GM10266 (cell line): ENCODE results near the gene YOD1.

Source experiments
- DNase-seq: peaks from one replicate; pipeline ENCODE4 v3.0.0; 2012; ENCODE audit errors: extremely low spot score
- CTCF ChIP-seq: IDR thresholded peaks from 2 replicates; pipeline ENCODE4 v1.5.1; 2012; ENCODE audit warnings: mild to moderate bottlenecking, low read depth; ENCODE audit not compliant: control insufficient read depth, insufficient read depth; ENCODE audit errors: missing control alignments

YOD1 gene

GRCh38 chr1:207020065-207020708 is 30.8 kb downstream of the YOD1 start:
- DNase-seq = no peak
- no peak for TF ChIP-seq CTCF

GRCh38 chr1:207019661-207020060 is 31.3 kb downstream of the YOD1 start:
- DNase-seq = no peak

DNA sequence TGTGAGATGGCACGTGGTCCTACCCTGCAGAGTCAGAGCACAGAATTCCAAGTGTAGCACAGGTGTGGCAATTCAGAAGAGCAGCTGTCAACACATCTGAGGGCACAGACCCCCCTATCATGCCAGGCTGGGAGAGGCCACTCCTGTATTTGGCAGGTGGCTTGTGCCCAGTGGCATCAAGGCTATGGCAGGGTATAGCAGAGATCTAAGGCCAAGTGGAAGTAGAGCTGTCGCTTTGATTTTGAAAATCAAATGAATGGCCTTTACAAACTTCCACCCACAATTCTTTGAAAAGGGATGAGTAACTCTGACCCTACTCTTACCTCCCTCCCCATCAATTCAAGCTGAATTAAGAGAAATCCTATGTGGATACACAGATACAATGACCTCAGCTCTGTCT is 31.8 kb downstream of the YOD1 start:
- DNase-seq = no peak
- TF ChIP-seq CTCF = no peak

More at GRCh38 chr1:207019661-207020060, 31.3 kb downstream of the YOD1 start:
- no peak for TF ChIP-seq CTCF

GRCh38 chr1:207018707-207019106 is 32.3 kb downstream of the YOD1 start:
- TF ChIP-seq CTCF = no peak

DNA sequence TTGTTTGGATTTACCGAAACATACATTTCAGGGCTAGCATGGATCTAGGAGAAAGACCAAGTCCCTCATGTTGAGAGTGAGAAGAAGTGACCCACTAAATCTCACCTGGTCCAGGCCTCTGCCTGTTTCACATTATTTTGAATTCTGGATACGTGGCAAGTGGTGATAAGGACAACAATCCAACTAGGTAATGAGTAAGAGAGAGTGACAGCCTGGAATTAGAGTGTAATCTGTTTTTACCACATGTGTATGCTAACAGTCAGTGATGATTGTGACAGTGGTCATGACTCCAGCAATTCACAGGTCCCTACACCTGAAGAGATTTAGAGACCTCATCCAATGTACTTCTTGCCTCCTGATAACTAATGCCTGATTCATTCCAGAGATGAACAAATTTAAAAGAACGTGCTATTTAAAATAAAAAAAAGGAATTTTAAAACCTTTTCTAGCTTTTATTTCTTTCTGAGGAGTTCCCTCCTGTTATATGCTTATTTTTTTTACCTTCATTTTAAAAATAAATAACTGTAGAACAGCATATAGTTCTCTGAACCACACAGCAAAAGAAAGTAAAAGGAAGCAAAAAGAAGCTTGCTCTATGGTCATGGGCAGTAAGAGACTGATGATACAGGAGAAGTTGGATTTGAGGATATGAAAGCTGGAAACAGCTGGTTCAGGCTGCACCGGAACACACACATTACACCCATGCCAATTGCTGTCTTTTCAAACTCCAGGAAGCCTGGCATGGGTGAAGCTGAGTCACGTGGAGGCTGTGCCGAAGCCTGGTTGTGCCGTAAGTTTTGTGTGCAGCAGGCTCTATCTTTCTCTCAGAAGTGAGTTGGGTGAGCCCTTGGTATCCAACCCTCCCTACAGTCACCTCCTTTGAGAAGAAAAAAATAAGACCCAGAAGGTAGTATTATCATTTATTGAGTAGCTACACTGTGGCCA is 33.1 kb downstream of the YOD1 start:
- TF ChIP-seq CTCF = no peak
- no peak for DNase-seq

More at GRCh38 chr1:207018707-207019106, 32.3 kb downstream of the YOD1 start:
- no peak for DNase-seq

- no peak for TF ChIP-seq CTCF
- DNase-seq = no peak
Observed at GRCh38 chr1:207015791-207016190, 35.2 kb downstream of the YOD1 start.

DNA sequence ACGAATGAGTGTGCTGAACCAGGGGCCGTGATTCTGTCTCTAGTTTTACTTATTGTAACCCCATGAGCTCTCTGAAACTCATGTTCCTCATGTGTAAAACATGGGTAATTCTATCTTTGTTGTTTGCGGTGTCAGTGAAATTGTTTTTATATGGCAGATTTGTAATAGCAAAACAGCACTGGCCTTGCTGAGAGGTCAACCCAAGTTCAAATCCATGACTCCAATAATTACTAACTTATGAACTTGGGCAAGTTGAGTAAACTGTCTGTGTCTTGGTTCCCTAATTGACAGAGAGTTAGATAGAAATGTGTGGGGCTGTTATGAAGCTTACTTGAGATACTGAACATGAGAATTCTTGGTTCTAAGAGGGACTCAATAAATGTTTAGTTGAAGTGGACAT is 36.3 kb downstream of the YOD1 start:
- TF ChIP-seq CTCF = no peak
- no peak for DNase-seq
